Hair follicle dermal papilla cell (primary cell): ENCODE data around the gene LRIF1. TPM values are rescaled to one million over a fixed set of nuclear protein-coding genes. Genes with fewer than 3 reads are reported as not detected.

ENCODE experiments used
- total RNA-seq: library from RNA; depleted of rRNA; stranded (reverse); fragments of >200 nt; gene quantifications from 2 replicates; pipeline ENCODE4 v1.2.3, GENCODE V29; 2012

LRIF1 gene, protein sequence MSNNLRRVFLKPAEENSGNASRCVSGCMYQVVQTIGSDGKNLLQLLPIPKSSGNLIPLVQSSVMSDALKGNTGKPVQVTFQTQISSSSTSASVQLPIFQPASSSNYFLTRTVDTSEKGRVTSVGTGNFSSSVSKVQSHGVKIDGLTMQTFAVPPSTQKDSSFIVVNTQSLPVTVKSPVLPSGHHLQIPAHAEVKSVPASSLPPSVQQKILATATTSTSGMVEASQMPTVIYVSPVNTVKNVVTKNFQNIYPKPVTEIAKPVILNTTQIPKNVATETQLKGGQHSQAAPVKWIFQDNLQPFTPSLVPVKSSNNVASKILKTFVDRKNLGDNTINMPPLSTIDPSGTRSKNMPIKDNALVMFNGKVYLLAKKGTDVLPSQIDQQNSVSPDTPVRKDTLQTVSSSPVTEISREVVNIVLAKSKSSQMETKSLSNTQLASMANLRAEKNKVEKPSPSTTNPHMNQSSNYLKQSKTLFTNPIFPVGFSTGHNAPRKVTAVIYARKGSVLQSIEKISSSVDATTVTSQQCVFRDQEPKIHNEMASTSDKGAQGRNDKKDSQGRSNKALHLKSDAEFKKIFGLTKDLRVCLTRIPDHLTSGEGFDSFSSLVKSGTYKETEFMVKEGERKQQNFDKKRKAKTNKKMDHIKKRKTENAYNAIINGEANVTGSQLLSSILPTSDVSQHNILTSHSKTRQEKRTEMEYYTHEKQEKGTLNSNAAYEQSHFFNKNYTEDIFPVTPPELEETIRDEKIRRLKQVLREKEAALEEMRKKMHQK
- 11.4 and 11.5 TPM in 2 replicates for total RNA-seq

DNA sequence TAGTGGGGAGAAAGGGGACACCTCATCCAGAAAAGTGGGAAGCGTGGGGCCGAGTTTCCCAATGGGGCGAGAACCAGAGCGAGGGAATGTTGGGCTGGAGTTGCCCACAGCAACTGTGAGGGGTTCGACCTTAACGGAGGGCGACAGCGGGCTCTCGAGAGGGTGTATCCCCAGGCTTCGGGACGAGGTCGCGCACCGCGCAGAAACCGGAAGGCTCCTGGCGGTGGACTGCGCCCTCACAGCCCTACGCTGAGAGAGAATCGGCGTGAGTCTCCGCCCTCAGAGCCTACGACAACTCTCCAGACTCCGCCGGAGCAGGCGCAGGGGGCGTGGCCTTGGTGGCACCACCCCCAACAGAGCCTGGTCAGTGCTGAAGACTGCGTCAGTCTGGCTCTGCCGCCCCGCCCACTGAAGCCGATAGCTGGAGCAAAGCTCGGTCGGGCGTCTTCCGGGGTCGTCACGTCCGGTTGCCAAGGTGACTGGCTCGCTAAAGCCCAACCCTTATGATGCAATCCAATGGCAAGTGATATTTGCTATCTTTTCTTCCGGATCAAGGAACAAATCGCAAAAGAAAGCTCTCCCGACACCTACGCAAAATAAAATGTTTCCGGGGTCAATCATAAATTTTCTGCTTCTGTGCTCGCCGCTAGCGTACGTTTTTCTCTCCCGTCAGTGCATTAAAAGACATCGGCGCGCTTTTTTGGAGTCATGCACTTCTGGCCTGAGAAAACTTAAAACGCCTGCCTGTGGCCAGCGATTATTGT, at the start of gene LRIF1:
Gene LRIF1 (minus strand): TSS at position 232 of the 764 bp plus-strand sequence. CDS start 234 bp downstream, outside the sequence.

Other genes starting within 250 kb of the LRIF1 start
- not detected in 2 replicates for gene CD53, start 90.8 kb downstream of the LRIF1 start, total RNA-seq
- 49.9 and 61.7 TPM in 2 replicates for gene DRAM2, start 176.2 kb upstream of the LRIF1 start, total RNA-seq
- 35.9 and 37.6 TPM in 2 replicates for gene CEPT1, start 176.3 kb upstream of the LRIF1 start, total RNA-seq
- 5.5 and 10.0 TPM in 2 replicates for gene DENND2D, start 236.7 kb upstream of the LRIF1 start, total RNA-seq